SK-N-SH (cell line): ENCODE data around the gene RPL15.

Experiments
- POLR2AphosphoS5 ChIP-seq: IDR thresholded peaks from 2 replicates; pipeline ENCODE4 v1.6.1; 2012; ENCODE audit warnings: low read depth, low read length
- TF ChIP-seq, protein P1 (sequence below): IDR thresholded peaks from 2 replicates; pipeline ENCODE4 v1.4.0; 2012; ENCODE audit warnings: low read depth, borderline replicate concordance
- TF ChIP-seq, protein P2 (sequence below): fragments of 200-600 bp; sonication (generic); IDR thresholded peaks from 2 replicates; pipeline ENCODE4 v1.6.1; 2017; ENCODE audit warnings: antibody characterized with exemption, mild to moderate bottlenecking, moderate library complexity

DNA sequence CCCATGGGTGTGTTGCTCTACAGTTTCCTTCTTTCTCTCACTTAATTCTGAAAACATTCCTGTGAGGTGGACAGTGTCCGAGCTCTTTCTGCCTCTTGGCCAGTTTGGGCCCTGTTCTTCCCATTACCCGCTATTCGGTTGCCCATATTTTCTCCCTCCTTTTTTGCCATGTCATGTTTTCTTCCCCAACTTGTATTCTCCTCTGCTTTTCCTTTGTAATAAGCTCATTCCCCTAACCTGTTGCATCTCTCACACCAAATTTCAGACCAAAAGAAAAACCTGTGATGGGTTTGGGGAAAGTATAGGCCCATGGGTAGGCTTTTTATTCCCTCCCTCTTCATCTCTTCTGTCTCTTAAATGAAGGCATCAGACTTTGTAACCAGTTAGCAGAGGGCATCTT, 30.6 kb upstream of the RPL15 start:
- TF ChIP-seq POLR2AphosphoS5: no peak
- TF ChIP-seq, protein P1, sequence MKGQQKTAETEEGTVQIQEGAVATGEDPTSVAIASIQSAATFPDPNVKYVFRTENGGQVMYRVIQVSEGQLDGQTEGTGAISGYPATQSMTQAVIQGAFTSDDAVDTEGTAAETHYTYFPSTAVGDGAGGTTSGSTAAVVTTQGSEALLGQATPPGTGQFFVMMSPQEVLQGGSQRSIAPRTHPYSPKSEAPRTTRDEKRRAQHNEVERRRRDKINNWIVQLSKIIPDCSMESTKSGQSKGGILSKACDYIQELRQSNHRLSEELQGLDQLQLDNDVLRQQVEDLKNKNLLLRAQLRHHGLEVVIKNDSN: no peak
- TF ChIP-seq, protein P2, sequence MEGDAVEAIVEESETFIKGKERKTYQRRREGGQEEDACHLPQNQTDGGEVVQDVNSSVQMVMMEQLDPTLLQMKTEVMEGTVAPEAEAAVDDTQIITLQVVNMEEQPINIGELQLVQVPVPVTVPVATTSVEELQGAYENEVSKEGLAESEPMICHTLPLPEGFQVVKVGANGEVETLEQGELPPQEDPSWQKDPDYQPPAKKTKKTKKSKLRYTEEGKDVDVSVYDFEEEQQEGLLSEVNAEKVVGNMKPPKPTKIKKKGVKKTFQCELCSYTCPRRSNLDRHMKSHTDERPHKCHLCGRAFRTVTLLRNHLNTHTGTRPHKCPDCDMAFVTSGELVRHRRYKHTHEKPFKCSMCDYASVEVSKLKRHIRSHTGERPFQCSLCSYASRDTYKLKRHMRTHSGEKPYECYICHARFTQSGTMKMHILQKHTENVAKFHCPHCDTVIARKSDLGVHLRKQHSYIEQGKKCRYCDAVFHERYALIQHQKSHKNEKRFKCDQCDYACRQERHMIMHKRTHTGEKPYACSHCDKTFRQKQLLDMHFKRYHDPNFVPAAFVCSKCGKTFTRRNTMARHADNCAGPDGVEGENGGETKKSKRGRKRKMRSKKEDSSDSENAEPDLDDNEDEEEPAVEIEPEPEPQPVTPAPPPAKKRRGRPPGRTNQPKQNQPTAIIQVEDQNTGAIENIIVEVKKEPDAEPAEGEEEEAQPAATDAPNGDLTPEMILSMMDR: no peak
